NB4 (cell line): Measurements from ENCODE around the gene SFI1.

Experiments
- CTCF ChIP-seq: IDR thresholded peaks from one replicate; pipeline ENCODE4 v1.5.1; 2012; ENCODE audit warnings: low read depth, low read length
- POLR2A ChIP-seq: IDR thresholded peaks from 2 replicates; pipeline ENCODE4 v1.6.1; 2011; ENCODE audit warnings: mild to moderate bottlenecking; ENCODE audit not compliant: insufficient read length; ENCODE audit errors: extremely low read depth

GRCh38 chr22:31646186-31647019 lies 150.1 kb downstream of the SFI1 start:
- no peak for TF ChIP-seq POLR2A
- TF ChIP-seq CTCF, result no peak
